Measurements from ENCODE around the gene PIP5KL1.

The PIP5KL1 gene, protein sequence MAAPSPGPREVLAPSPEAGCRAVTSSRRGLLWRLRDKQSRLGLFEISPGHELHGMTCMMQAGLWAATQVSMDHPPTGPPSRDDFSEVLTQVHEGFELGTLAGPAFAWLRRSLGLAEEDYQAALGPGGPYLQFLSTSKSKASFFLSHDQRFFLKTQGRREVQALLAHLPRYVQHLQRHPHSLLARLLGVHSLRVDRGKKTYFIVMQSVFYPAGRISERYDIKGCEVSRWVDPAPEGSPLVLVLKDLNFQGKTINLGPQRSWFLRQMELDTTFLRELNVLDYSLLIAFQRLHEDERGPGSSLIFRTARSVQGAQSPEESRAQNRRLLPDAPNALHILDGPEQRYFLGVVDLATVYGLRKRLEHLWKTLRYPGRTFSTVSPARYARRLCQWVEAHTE

DNA sequence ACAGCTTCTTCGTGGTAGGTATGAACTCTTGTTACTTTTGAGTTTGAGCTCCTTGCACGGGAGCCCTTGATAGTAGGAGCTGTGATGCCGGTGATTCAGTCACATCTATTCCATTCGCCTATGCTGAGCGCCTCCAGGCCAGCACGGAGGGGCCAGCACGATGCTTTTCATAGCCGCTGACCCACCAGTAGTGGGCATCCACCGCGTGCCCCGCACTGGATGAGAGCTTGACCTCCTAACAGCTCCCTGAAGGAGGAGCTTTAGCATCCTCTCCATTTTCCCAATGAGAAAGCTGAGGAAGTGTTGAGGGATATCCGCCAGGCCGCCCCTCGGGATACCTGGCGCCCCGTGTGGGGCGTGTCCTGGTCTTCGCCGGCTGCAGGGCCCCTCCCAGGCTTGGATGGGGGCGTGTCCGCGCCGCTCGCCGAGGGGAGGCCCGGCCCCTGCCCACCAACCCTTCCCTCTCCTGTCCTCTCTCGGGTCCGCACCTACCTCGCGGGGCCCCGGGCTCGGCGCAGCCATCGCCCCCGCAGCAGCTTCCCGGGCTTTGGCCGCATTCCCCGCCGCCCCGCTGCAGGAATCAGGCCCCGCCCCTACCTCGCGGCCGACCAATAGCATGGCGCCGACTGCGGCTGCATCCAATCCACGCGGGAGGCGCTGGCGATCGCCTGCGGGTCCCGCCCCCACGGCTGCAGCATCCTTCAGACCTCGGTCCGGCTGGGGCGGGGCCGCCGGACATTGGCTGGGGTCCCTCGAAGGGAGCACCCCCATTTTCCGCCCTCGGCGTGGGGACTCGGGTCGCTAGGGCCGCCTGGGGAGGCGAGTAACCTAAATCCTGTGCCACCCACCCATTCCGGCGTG is at the start of gene PIP5KL1:
Gene PIP5KL1 (minus strand): TSS at position 547 of the 861 bp plus-strand sequence. CDS start 25 bp downstream, at position 522.
- FAIRE-seq, result peak; percentile 55

DNA sequence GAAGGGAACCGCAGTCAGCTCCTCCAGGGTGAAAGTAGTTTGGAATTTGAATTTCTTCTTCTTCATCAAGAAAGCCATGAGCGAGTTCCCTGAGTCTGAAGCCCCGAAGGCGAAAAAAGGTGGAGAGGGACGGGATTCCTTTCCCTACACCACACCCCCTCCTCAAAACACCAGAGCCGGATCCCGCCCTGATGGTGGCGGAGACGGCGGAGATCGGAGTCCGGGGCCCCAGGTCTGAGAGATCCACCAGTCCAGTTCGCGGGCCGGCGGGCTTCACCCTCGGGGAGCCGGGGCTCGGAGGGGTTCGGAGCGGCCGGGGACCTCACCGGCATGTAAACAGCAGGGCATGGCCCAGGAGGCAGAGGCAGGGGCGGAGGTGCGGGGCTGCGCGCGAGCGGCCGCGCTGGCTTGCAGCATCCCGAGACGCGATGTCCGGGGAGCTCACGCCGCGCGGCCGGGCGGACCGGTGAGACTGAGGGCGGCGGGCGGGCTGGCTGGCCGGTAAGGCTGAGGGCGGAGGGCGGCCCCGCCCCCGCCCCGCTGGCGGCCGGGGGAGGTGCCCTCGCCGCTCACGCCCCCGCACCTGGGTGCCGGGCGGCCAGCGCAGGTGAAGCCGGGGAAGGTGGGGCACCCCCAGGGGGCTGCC is 49.6 kb upstream of the PIP5KL1 start:
- no peak for FAIRE-seq

DNA sequence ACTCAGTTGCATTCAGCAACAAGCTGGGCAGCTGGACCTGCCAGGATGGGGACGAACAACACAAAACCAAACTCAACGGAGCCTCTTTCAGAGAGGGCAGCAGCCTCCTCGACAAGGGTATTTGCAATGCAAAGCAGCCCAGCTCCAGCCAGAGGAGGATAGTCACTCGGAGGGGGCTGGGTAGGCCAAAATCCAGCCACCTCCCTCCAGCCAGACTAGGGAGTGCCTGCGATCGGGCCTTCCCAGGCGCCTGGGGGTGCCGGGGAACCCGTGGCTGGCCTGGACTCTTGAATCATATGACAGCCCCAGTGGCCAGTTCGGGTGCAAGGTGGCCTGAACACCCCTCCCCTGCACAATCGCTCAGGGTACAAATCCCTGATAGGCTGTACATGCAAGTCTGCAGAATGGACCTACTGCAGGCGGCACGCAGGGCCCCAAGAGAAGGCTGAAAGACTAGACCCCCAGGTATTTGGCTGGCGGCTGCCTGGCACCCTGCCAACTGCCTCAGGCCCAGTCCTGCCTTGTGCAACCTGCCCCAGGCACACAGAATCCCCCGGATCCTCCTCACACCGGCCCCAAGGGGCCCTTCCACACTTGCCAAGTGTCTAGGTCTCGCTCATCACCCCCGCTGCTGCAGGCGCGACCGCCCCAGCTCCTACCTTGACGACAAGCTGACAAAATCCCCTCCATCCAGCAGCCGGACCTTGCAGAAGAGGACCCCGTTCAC is 48.9 kb upstream of the PIP5KL1 start:
- FAIRE-seq, result no peak

DNA sequence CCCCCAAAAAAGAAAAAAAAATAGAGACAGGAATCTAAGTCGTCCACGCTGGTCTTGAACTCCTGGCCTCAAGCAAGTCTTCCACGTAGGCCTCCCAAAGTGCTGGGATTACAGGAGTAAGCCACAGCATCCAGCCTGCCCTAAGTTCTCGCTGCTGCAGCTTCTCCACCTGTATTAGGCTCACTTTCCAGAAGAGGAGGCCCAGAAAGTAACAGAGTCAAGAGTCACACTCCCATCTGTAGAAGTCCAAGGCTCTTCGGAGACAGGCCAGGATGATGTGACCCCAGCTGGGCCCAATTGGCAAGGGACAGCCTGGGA is 48.4 kb upstream of the PIP5KL1 start:
- no peak for FAIRE-seq

DNA sequence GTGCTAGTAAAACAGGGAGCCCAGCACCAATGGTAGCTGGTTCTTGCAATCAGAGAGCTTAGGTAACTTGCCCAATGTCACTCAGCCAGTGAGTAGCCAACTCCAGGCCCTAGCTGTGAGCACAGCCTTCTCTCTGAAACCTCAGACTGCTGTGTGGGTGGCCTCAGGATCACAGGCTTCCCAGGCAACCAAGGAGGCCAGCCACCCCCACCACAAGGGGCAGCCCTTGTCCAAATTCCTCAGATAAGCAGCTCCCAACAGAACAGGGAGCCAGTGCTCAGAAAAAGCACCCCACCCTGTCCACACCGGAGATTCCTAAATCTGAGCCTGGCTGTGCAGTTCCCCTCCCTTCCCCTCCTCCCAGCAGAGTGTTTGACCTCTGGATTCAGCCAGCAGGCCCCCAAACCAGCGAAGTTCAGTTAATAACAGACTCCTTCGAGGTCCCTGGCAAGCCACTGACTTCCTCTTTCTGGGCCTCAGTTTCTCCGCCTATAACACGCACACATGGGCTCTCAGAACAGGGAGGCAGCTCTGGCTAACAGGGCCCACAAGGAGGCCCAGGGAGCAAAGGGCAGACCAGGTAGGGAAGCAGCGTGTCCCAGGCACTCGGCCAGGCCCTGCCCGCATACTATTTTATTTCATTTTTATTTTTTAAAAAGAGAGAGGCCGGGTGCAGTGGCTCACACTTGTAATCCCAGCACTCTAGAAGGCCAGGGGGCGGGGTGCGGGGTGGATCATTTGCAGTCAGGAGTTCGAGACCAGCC is 47.5 kb upstream of the PIP5KL1 start:
- no peak for FAIRE-seq

DNA sequence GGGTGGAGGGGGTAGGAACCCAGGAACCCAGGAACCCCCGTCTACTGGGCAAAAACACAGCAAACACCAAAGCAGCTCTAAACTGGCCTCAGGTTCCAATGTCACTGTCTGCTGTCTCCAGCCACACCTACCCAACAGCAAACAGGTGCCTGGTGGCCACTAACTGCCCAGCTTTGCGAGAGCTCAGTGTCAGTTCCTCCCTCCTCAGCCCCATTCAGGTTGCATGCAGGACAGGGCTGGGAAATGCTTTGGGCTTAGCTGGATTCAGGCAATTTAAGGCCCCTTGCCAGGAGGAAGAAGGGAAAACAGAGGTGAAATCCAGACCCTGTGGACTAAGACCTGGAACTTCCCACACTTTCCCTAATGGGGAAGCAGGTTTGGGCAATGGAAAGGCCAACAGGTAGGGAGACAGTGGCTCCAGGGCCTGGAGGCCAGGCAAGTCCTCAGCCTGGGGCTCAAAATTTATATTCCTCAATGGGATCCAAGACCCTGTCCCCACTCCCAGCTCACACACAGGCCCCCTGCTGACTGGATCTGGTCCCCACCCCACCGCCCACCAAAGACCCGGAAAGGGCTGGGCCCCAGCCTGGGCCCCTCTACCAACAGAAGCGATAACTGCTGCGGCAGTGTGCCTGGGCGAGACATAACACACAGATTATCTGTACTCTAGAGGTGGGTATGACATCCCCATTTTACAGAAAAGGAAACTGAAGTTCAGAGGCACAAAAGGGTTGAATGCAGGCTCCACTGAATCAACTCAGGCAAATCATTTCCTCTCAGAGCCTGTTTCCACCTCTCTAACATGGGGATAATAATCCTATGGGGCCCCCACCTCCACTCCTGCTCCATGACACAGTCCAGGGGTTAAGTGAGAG is 46.7 kb upstream of the PIP5KL1 start:
- no peak for FAIRE-seq

DNA sequence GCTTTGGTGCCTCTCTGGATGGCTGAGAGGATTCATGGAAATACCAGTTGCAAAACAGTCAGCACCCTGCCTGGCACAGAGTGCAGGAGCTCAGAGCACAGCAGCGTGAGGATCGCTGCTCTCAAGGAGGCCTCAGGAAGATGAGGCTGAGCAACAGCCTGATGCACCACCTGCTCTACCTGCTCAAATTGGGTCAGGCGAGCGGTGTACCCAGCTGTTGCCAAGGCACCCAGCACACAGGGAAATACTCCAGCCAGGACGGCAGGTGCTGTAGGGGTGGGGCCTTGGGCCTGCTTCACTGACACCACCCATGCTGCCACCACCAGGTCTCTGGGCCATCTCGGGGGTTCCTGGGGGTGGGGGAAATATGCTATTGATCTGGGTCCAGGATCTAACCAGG is 45.9 kb upstream of the PIP5KL1 start:
- no peak for FAIRE-seq

DNA sequence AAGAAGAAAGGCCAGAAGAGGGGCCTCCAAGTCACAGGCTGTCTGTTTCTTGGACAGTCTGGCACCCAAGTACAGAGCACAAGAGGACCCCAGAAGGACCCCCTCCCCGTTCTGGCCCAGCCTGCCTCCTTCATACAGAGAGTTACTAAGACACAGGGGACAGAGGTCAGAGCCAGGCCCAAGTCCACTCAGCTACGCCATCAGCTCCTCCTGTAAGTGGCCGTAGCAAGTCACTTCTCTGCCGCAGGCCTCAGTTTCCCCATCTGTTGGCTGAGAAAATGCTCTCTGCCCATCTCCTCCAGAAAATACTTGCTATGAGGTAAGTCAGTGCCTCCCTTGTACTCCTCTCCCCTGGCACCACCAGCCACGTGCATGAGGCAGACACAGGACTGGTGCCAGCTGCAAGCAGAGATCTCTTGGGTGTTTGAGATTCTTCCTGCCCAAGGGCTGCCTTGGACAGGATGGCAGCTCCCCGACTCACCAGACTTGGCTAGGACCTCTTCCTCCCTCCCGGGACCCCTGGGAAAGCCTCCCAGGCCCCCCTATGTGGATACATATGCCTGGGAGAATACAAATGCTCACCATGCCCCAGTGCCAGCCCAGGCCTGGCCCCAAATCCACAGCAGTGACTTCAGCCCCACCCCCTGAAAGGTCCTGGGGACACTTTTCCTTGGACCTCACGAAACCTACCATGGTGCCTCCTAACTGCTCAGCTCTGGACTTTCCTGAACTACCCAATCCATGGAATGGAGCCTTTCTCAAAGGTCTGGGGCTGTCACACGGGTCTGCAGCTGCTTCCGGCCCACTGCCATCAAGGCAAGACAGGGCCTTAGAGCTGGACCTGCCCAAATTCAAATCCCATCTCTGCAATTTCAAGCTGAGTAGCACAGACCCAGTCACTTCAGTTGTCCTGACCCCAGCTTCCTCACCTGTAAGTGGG is 45.1 kb upstream of the PIP5KL1 start:
- FAIRE-seq, result no peak

DNA sequence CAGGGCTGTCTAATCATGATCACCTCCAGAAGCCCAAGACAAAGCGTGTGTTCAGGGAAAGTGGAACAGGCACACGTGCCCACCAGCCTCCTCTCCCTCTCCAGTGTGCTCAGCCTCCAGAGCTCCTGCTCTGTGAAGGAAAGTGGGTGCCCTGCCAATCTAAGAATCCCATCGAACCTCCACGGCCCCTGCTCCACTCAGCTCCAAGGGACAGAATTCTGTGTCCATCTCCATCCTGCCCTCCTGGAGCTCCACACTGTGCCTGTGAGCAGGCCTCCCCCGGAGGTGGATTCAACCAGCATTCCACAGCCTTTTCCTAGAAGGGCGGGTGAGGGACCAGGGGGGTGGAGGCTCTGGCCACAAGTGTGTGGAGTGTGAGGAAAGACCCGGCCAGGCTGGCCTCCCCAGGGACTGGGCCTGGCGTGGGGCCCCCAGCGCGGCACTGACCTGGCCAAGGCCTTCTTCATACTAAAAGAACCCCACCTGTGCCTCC is 44.2 kb upstream of the PIP5KL1 start:
- FAIRE-seq, result no peak

DNA sequence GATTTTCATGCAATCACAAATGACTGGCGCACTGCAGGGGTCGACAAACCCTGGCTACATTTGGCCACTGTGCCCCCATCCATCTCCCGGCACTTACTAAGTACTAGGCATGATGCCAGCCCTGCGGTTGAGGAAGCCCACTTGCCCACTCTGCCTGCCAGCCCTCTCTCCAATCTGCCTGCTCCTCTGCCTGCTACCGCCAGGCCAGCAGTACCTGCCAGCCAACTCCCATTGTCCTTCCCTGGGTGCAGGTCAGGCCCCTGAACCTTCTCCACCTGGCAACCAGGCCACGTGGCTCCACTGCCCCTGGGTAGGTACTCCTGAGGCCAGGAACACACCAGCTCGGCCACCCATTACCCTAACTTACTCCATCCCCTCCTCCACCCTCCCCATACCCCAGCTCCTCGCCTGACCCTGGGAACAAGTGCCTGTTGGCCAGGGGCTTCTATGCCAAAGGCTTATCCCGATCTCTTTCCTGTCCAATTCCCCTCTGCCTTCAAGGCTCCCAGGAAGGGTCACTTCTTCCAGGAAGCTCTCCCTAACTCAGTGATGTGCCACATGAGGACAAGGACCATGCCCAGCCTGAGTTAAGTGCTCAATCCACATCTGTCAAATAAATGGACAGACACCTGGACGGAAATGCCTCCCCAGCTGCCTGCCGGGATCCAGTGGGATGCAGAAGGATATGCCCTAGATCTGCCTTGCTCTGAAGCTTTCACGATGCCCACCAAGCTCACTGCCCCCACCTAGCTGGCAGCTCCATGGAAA is 43.6 kb upstream of the PIP5KL1 start:
- no peak for FAIRE-seq

DNA sequence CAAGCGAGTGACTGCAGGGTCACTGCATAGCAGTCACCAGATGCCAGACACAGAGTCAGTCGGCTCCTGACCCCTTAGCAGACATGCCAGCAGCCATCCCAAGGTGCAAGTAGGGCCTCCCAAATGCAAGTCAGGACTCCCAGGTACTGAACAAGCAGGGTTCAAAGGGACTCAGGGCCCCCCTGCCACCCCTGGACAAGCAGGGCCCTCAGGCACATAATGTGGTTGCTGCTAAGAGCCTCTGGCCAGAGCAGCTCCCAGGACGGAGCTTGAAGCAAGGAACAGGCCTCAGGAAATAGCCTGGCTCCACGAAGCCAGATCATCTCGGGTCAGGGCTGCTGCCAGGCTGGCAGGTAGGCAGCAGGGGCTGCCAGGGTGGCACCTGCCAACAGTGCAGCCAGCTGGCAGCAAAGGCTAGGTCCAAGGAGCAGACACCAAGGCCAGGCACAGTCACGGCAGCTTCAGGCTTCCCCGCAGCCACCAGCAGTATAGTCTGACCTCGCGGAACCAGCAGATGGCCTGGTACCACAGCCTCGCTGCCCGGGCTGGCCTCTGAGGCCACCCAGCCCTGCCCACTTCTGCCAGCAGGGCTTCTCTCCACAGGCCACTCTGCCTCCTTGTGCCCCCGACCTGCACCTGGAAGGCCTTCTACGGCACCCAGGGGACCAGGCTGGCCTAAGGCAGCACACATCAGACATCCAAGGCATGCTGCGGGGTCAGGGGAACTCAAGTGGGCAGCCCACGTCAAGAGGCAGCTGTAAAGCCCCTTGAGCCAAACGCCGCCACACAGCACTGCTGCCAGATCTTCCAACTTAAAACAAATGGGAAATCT is 42.8 kb upstream of the PIP5KL1 start:
- FAIRE-seq, result no peak

DNA sequence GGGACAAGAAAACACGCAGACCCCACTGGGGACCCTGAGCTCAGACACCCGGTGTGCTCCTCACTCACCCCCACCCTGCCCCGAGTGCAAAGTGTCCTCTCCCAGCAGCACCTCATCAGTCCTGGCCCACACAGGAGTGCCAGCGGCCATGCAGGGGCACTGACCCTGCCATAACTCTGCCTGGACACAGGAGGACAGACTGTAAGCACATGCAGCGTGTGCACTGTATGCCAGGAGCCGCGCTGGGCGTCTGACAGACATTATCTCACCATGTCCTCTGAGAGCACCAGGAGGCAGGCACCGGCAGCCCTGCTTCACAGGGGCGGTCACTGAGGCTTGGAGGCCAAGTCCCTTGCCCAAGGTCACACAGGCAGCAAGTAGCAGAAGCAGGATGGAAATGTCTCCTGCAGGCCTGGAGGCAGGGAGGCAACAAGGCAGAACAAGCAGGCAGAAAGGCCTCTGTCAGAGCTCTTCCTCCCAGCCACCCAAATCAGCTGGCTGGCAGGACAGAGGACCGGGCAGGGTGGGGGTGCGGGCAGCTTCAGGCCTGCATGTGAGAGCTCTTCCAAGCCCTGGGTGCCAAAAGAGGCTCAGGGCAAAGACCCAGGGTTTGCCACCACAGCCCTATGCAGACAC is 41.8 kb upstream of the PIP5KL1 start:
- FAIRE-seq, result no peak

DNA sequence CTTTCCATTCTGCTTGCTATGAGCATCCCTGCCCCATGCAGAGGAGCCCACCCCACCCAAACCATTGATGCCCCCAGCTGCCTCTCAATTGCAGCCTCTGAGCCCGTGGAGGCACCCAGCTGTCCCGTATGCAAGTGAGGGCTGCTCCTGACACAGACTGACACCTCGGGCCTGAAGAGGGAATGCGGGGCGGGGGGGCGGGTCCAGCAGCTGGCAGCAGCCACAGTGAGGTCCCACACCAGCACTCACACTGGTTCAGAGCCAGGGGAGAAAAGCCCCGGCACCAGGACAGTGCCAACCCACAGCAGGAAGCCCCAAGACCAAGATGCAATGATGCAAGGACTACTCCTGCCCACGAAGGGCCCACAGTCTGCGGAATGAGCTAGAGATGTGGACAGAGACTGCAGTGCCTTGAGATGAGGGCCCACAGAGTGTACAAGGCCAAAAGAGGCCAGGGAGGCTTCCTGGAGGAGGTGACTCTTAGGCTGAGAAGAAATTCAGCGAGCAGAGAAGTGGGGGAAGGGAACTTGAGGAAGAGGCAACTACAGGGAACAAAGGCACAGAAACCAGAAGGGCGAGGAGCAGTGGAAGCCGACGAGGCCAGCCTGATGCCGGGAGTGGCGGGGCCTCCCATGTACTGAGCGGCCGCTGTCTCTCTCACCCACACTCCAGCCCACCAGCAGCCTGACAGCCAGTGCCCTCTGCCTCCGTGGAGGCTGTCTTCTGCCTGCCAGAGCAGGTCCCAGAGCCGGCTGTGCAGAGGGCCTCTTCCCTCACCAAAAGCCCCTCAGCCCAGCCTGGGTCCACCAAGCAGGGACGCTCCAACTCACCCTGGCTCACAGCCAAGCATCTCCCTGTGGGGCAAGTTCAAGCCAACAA is 41.0 kb upstream of the PIP5KL1 start:
- FAIRE-seq, result no peak

DNA sequence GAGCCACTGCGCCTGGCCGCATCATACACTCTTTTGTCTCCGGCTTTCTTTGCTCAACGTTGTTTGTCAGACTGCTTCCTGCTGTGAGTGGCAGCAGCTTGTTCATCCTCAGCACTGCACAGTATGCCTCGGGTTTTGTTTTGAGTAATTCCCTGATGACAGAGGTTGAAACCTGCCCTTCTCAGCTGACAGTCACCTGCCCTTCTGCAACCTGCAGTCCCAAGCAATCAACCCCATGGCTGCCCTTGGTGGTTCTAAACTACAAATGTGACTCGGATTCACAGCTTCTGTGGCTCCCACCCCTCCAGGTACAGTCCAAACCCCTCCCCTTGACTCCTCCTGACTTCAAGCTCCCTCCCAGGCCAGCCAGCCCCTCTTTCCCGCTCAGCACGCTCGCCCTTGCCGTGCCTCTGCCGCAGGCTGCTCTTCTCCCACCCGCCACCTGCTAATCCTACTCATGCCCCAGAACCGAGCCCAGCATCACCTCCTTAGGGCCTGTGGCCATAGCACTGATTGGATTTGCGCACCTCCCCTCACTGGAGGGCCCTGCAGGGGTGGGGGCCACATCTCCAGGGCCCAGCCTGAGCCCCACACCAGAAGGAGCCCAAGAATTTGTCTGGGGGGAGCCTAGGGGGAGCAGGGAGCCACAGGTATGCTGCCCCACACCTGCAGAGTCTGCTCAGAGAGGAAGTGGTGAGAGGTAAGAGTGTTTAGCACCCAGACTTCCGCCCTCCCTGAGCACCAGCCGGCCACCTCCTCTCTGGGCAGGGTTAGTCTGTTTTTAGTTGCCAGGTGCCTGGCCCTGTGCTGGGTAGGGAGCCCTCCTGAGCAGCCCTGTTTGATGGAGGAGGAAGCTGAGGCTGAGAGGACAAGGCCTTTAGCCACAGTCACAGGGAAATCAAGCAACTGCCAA is 40.1 kb upstream of the PIP5KL1 start:
- FAIRE-seq, result no peak

DNA sequence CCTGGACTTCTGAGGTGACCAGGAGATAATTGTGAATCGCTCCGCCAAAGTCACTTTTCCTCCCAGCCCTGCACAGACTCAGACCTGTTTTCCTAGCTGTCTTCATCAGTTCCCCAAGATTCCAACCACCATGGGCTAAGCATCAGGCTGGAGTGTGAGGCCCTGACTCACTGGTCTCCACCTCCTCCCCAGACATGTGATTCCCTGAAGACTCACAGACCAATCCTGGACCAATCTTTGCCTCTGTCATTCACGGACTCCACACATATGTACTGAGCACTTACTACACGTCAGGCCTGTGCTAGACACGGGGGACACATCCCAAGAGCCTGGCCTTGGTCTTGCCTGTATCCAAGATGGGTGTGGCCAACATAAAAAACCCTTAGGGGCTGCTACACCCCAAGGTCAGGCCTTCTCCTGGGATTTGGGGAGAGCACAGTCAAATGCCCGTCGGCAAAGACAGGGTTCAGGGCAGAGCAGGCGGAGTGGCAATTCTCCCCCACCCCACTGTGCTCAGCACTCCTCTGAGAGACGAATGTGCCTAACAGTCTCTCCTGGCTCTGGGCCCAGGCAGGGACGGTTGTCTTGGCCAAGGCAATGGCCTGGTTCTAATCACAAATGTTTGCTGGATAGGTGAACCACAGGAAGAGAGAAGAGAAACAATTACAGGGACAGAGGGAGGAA is 38.3 kb upstream of the PIP5KL1 start:
- FAIRE-seq, result no peak

Measured in G401.6 (cell line).